GM12872 (cell line): ENCODE measurements around the gene SPI1.

Source experiments
- TF ChIP-seq, protein P1 (sequence below): IDR thresholded peaks from 3 replicates; pipeline ENCODE4 v1.5.1; 2011; ENCODE audit warnings: low read depth, mild to moderate bottlenecking, low read length, moderate library complexity; ENCODE audit not compliant: insufficient read depth

SPI1 gene

GRCh38 chr11:47332303-47332711, 46.0 kb downstream of the SPI1 start:
- TF ChIP-seq, protein P1, sequence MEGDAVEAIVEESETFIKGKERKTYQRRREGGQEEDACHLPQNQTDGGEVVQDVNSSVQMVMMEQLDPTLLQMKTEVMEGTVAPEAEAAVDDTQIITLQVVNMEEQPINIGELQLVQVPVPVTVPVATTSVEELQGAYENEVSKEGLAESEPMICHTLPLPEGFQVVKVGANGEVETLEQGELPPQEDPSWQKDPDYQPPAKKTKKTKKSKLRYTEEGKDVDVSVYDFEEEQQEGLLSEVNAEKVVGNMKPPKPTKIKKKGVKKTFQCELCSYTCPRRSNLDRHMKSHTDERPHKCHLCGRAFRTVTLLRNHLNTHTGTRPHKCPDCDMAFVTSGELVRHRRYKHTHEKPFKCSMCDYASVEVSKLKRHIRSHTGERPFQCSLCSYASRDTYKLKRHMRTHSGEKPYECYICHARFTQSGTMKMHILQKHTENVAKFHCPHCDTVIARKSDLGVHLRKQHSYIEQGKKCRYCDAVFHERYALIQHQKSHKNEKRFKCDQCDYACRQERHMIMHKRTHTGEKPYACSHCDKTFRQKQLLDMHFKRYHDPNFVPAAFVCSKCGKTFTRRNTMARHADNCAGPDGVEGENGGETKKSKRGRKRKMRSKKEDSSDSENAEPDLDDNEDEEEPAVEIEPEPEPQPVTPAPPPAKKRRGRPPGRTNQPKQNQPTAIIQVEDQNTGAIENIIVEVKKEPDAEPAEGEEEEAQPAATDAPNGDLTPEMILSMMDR = no peak

DNA sequence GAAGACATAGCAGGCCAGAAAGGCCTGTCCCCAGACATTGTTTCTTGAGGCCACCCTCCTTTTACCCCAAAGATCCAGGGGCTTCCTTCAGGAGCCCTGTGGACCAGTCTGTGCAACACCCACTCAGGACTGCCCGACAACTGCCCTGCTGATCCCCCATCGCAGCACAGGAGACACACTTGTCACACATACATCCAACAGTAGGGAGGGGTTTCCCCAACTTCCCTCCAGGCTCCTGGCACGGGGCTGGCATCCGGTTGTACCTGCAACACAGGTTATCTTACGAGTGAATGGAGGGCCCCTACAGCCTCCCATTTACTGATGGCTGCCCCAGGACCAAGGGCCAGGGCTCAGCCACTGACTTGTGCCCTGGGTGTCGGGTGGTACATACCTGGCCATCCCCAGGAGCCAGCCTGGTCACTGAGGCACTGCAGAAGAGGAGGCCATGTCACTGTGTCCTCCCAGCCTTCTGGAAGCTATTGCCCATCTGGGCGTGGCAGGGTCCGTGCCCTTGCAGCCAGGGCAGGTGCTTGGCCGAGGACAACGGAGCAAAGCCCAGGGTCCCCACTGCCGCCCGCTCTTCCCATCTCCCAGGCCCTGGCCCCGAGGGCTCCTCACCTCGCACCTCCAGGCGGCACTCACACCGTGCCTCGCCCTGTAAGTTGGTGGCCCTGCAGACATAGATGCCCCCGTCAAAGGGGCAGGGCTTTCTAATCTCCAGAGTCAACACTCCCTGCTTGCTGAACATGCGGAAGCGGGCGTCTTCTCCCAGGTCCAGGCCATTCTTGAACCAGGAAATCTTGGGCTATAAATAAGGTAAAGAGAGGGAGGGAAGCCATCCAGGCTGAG, 46.7 kb downstream of the SPI1 start:
- TF ChIP-seq, protein P1 = no peak

- TF ChIP-seq, protein P1 = no peak
Measured at GRCh38 chr11:47329987-47330931, 48.1 kb downstream of the SPI1 start.

DNA sequence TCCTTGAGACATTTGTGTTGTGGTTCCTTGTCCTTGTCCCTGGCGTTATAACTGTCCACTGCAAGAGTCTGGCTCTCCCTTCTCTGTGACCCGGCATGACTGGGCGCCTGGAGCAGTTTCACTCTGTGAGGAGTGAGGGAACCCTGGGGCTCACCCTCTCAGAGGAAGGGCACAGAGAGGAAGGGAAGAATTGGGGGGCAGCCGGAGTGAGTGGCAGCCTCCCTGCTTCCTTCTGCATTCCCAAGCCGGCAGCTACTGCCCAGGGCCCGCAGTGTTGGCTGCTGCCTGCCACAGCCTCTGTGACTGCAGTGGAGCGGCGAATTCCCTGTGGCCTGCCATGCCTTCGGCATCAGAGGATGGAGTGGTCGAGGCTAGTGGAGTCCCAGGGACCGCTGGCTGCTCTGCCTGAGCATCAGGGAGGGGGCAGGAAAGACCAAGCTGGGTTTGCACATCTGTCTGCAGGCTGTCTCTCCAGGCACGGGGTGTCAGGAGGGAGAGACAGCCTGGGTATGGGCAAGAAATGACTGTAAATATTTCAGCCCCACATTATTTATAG, 48.8 kb downstream of the SPI1 start:
- TF ChIP-seq, protein P1 = no peak

DNA sequence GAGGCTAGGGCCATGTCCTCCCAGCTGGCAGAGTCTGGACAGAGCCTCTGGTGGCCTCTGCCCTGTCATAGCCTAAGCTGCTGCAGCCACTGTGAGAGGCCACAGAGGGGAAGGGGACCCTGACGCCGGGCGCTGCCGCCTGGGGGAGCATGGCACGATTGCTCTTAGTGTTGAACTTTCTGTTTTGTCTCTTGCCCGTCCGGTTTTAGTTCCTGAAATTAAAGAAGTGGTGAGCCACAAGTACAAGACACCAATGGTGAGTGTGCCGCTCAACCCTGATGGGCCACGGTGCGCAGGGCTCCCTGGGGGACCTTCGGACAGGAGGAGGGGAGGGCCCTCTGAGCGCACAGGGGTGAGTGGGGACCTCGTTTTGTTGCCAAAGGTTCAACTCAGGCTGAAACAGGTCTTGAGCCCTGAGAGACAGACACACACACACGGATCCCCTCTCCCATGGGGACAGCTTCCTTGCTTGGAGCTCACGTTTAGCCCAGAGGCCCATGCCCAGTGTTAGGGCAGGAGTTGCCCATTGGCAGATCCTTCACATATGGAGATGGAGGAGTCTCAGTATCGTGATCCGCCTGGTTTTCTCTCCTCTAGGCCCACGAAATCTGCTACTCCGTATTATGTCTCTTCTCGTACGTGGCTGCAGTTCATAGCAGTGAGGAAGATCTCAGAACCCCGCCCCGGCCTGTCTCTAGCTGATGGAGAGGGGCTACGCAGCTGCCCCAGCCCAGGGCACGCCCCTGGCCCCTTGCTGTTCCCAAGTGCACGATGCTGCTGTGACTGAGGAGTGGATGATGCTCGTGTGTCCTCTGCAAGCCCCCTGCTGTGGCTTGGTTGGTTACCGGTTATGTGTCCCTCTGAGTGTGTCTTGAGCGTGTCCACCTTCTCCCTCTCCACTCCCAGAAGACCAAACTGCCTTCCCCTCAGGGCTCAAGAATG, 49.6 kb downstream of the SPI1 start:
- TF ChIP-seq, protein P1 = peak; percentile 32

GRCh38 chr11:47327949-47328348, 50.4 kb downstream of the SPI1 start:
- TF ChIP-seq, protein P1 = no peak
